Upper lobe of left lung (tissue), 4 donors: Measurements from ENCODE around the gene GFAP.

Experiments used
- EP300 ChIP-seq, 4 donors: sonication (generic); formaldehyde crosslinking; IDR thresholded peaks; one replicate each; pipeline ENCODE4 v1.5.1; 2017; ENCODE audit warnings: antibody characterized with exemption in 4 of 4, control low read depth in 2 of 4
- POLR2A ChIP-seq, 4 donors: fragments of 450-650 bp; IDR thresholded peaks; one replicate each; pipeline ENCODE4 v1.5.1; 2016 to 2017; ENCODE audit warnings: antibody characterized with exemption in 4 of 4, mild to moderate bottlenecking in 2 of 4
- POLR2AphosphoS5 ChIP-seq, 2 donors: sonication (generic); formaldehyde crosslinking; IDR thresholded peaks; one replicate each; pipeline ENCODE4 v1.5.1; 2017; ENCODE audit warnings: antibody characterized with exemption in 2 of 2
- TF ChIP-seq, protein P1 (sequence below), 6 experiments: fragments of 450-650 bp in 4 of 6; fragments of 200-600 bp in 2 of 6; sonication (generic) in 2 of 6; IDR thresholded peaks; one replicate each; pipeline ENCODE4 v1.5.1; 2016 to 2019; ENCODE audit warnings: antibody characterized with exemption in 6 of 6

DNA sequence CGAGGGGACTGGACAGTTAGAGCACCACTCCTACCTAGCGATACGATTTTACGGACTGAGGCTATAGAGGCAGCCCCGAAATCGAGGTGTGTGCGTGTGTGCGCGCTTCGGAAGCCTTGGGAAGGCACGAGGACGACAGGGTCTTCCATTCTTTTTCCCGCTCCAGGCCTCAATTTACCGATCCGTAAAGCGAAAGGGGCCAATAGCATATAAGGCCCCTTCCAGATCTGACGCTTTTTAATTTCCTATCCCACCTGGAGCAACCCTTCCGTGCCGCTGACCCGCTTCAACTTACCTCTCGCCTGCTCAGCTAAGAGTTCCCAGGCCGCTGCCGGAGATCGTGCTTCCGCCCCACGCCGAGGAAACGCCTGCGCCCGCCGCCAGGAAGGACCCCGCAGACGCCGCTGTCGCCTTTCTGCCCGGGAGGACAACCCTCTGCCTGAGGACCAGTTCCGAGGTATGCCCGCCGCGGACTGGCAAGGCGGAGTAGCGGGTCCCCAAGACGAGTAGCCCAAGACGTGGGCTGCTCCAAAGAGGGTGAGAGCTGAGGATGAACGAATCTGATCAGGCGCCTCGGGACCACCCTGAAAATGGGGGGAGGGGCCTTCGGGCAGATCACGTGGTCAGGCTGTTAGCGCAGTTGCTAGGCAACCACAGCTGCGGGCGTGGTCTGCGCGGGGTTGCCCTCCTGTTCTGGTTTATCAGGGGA, 16.1 kb downstream of the GFAP start, which contains the start of gene EFTUD2:
- TF ChIP-seq, protein P1, sequence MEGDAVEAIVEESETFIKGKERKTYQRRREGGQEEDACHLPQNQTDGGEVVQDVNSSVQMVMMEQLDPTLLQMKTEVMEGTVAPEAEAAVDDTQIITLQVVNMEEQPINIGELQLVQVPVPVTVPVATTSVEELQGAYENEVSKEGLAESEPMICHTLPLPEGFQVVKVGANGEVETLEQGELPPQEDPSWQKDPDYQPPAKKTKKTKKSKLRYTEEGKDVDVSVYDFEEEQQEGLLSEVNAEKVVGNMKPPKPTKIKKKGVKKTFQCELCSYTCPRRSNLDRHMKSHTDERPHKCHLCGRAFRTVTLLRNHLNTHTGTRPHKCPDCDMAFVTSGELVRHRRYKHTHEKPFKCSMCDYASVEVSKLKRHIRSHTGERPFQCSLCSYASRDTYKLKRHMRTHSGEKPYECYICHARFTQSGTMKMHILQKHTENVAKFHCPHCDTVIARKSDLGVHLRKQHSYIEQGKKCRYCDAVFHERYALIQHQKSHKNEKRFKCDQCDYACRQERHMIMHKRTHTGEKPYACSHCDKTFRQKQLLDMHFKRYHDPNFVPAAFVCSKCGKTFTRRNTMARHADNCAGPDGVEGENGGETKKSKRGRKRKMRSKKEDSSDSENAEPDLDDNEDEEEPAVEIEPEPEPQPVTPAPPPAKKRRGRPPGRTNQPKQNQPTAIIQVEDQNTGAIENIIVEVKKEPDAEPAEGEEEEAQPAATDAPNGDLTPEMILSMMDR (IDR thresholded peaks at IDR 0.05) = peak in 4 of 6 experiments; percentile 47 to 71 (median 58)
- TF ChIP-seq POLR2A (IDR thresholded peaks at IDR 0.05) (peak in 3 of 4 donors; percentile 38 to 66 (median 62)), EP300 (IDR thresholded peaks at IDR 0.05) (peak in 1 of 4 donors; percentile 60), POLR2AphosphoS5 (IDR thresholded peaks at IDR 0.05) (peak; percentile 85 to 88)
